ENCODE data around the gene WDR88. TPM values are rescaled to one million over a fixed set of nuclear protein-coding genes. Genes with fewer than 3 reads are reported as not detected.
"Not testable (repeated sequence)": the region's sequence is repeated elsewhere in the genome, so short reads cannot be mapped to it uniquely, and the experiment has no call there.

The WDR88 gene
- total RNA-seq, 1 donor from 2014 or later: not detected

DNA sequence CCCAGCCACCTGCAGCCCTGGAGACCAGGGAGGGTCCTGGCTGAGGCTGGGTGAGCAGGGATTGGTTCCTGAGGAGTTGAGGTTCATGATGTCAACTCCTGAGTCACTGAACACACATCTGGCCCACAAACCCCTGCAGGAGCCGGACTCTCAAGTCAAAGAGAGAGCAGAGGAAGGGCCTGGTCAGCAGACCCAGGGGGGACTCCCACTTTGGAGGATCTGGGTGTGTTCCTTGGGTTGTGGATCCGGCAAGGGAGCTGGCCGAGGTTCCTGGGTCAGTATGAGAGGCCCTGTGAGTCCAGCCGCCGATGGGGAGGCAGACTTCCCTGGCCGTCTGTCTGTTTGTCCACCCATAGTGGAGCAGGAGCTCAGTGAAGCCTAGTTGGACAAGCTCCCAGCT is 89.7 kb downstream of the WDR88 start:
- Histone ChIP-seq H3K27me3 (peaks cover 22% of the 10 kb centered on the region), H3K27ac (no peak overlapping the region), H3K4me1 (peaks cover 19% of the 10 kb centered on the region), H3K36me3 (no peaks in the 10 kb centered on the region), H3K9me3 (no peaks in the 10 kb centered on the region), H3K4me3 (no peak overlapping the region)
- intact Hi-C loops (cut with DNase I): no loop called here
- no peak for DNase-seq (ENCODE audit: extremely low spot score in 2 of 2)
- TF ChIP-seq POLR2A (IDR thresholded peaks at IDR 0.05) (no peak), POLR2AphosphoS5 (IDR thresholded peaks at IDR 0.05; ENCODE audit: insufficient read depth in 1 of 2, low read depth in 1 of 2) (no peak)
- TF ChIP-seq, protein P1, sequence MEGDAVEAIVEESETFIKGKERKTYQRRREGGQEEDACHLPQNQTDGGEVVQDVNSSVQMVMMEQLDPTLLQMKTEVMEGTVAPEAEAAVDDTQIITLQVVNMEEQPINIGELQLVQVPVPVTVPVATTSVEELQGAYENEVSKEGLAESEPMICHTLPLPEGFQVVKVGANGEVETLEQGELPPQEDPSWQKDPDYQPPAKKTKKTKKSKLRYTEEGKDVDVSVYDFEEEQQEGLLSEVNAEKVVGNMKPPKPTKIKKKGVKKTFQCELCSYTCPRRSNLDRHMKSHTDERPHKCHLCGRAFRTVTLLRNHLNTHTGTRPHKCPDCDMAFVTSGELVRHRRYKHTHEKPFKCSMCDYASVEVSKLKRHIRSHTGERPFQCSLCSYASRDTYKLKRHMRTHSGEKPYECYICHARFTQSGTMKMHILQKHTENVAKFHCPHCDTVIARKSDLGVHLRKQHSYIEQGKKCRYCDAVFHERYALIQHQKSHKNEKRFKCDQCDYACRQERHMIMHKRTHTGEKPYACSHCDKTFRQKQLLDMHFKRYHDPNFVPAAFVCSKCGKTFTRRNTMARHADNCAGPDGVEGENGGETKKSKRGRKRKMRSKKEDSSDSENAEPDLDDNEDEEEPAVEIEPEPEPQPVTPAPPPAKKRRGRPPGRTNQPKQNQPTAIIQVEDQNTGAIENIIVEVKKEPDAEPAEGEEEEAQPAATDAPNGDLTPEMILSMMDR (IDR thresholded peaks at IDR 0.05): no peak

DNA sequence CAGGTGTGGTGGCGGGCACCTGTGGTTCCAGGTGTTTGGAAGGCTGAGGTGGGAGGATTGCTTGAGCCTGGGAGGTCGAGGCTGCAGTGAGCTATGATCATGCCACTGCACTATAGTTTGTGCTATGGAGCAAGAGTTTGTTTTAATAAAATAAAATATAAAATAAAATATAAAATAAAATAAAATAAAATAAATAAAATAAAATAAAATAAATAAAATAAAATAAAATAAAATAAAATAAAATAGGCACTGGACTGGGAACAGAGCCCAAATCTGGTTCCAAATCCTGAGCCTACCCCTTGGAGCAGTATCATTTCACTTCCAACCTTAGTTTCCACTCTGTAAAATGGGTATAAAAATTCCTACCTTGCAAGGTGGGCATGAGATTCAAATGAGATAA is 90.3 kb downstream of the WDR88 start:
- DNase-seq (ENCODE audit: extremely low spot score in 2 of 2); H3K9me3 ChIP-seq; H3K36me3 ChIP-seq; H3K27ac ChIP-seq; H3K4me3 ChIP-seq; intact Hi-C loops (cut with DNase I): not testable (repeated sequence)
- Histone ChIP-seq H3K4me1 (peaks cover 23% of the 10 kb centered on the region), H3K27me3 (peaks cover 28% of the 10 kb centered on the region)

DNA sequence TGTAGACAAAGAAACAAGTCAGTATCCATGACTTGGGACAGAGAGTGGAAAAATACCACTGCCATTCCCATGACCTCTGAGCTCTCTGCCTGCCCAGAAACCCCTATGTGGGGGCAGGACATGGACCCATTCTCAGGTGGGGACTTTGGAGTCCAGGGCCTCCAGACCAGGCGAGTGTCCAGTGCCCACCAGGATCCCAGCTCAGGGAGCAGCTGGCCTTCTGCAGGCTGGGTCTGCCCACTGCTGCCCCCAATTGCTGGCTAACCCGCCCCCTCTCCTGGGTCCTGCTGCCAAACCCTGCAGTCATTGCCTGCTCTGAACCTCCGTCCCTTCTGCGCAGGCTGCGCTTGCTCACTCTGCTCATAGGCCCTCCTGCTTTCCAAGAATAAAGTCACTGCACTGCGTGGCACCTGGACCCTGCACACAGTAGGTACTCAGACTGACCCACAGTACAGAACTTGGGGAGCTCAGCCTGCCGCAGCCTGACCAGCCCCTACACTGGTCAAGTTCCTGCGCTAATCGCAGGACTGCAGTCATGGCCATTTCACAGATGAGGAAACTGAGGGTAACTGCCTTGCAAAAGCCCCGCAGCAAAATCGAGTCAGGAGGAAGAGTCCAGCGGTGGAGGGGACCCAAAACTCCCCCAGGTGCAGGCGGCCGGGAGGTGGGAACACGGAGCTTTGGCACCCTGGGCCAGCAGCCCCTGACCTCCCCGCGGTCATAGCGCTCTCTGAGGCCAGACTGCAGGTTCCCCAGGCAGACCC is 93.0 kb downstream of the WDR88 start:
- H3K4me1 ChIP-seq: peaks cover 23% of the 10 kb centered on the region
- H3K4me3 ChIP-seq: no peak overlapping the region
- intact Hi-C loops (cut with DNase I): no loop called here
- DNase-seq (ENCODE audit: extremely low spot score in 2 of 2): no peak
- no peak for TF ChIP-seq POLR2AphosphoS5 (IDR thresholded peaks at IDR 0.05; ENCODE audit: insufficient read depth in 1 of 2, low read depth in 1 of 2)
- TF ChIP-seq, protein P1 (IDR thresholded peaks at IDR 0.05): no peak
- no peak overlapping the region for H3K27ac ChIP-seq
- peaks cover 9% of the 10 kb centered on the region for H3K9me3 ChIP-seq
- H3K27me3 ChIP-seq: peaks cover 30% of the 10 kb centered on the region
- H3K36me3 ChIP-seq: no peaks in the 10 kb centered on the region

Other genes starting within 250 kb of the WDR88 start
- gene CEP89, start 160.2 kb upstream of the WDR88 start, total RNA-seq: 12.0 TPM
- gene FAAP24, start 159.9 kb upstream of the WDR88 start, total RNA-seq: 0.98 TPM
- gene RHPN2, start 67.2 kb upstream of the WDR88 start, total RNA-seq: 3.4 TPM
- gene GPATCH1, start 50.9 kb upstream of the WDR88 start, total RNA-seq: 9.6 TPM
- 20.6 TPM for gene LRP3, start 62.2 kb downstream of the WDR88 start, total RNA-seq
- 5.4 TPM for gene SLC7A10, start 93.7 kb downstream of the WDR88 start, total RNA-seq
- gene CEBPA, start 170.4 kb downstream of the WDR88 start, total RNA-seq: 38.3 TPM
- gene CEBPG, start 241.6 kb downstream of the WDR88 start, total RNA-seq: 20.9 TPM

Data from vagina (tissue), 2 donors.